GM12878 (cell line): ENCODE measurements around the gene SCYGR1.

Experiments
- BRCA1 ChIP-seq: IDR thresholded peaks from 2 replicates; pipeline ENCODE4 v1.6.1; 2011; ENCODE audit warnings: low read depth, low read length, improper control_type of control experiment
- HCFC1 ChIP-seq: fragments of 150-350 bp; IDR thresholded peaks from 2 replicates; pipeline ENCODE4 v1.6.1; 2014; ENCODE audit warnings: low read length
- KAT2A ChIP-seq: conservative IDR thresholded peaks from 2 replicates; pipeline ENCODE4 v1.6.1; 2011; ENCODE audit warnings: low read depth, low read length; ENCODE audit not compliant: control insufficient read depth
- TAF1 ChIP-seq: IDR thresholded peaks from 2 replicates; pipeline ENCODE4 v1.6.1; 2011; ENCODE audit warnings: mild to moderate bottlenecking, low read depth, low read length, borderline replicate concordance
- ZZZ3 ChIP-seq: IDR thresholded peaks from 2 replicates; pipeline ENCODE4 v1.6.1; 2011; ENCODE audit warnings: low read depth; ENCODE audit not compliant: control insufficient read depth, insufficient read length
- TF ChIP-seq, protein P1 (sequence below), 3 experiments: IDR thresholded peaks in 2 of 3; conservative IDR thresholded peaks in 1 of 3; 2 replicates each; pipeline ENCODE4 v1.5.1; 2011; ENCODE audit warnings: low read depth in 3 of 3, low read length in 3 of 3, mild to moderate bottlenecking in 3 of 3, control low read depth in 2 of 3, moderate library complexity in 2 of 3, inconsistent platforms in 1 of 3, mixed read lengths in 1 of 3; ENCODE audit not compliant: control insufficient read depth in 2 of 3, insufficient read depth in 1 of 3; ENCODE audit errors: extremely low read depth in 1 of 3

- TF ChIP-seq, protein P1, sequence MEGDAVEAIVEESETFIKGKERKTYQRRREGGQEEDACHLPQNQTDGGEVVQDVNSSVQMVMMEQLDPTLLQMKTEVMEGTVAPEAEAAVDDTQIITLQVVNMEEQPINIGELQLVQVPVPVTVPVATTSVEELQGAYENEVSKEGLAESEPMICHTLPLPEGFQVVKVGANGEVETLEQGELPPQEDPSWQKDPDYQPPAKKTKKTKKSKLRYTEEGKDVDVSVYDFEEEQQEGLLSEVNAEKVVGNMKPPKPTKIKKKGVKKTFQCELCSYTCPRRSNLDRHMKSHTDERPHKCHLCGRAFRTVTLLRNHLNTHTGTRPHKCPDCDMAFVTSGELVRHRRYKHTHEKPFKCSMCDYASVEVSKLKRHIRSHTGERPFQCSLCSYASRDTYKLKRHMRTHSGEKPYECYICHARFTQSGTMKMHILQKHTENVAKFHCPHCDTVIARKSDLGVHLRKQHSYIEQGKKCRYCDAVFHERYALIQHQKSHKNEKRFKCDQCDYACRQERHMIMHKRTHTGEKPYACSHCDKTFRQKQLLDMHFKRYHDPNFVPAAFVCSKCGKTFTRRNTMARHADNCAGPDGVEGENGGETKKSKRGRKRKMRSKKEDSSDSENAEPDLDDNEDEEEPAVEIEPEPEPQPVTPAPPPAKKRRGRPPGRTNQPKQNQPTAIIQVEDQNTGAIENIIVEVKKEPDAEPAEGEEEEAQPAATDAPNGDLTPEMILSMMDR (IDR thresholded peaks at IDR 0.05 in 2 of 3, conservative IDR thresholded peaks at IDR 0.05 in 1 of 3; ENCODE audit: control insufficient read depth in 2 of 3, extremely low read depth in 1 of 3, insufficient read depth in 1 of 3, low read depth in 3 of 3, low read length in 3 of 3) = no peak
- TF ChIP-seq HCFC1 (no peak), KAT2A (no peak), ZZZ3 (no peak), BRCA1 (no peak), TAF1 (no peak)
Observed at GRCh38 chr2:227404585-227405271, 17.0 kb upstream of the SCYGR1 start.
